GM19099 (cell line): ENCODE measurements around the gene DSPP.

Experiments used
- POLR2A ChIP-seq: IDR thresholded peaks from 3 replicates; pipeline ENCODE4 v1.6.1; 2011; ENCODE audit warnings: low read depth; ENCODE audit not compliant: insufficient read length; ENCODE audit errors: extremely low read depth

DSPP gene

DNA sequence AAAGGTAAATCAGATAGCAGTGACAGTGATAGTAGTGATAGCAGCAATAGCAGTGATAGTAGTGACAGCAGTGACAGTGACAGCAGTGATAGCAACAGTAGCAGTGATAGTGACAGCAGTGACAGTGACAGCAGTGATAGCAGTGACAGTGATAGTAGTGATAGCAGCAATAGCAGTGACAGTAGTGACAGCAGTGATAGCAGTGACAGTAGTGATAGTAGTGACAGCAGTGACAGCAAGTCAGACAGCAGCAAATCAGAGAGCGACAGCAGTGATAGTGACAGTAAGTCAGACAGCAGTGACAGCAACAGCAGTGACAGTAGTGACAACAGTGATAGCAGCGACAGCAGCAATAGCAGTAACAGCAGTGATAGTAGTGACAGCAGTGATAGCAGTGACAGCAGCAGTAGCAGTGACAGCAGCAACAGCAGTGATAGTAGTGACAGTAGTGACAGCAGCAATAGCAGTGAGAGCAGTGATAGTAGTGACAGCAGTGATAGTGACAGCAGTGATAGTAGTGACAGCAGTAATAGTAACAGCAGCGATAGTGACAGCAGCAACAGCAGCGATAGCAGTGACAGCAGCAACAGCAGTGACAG lies 6.1 kb downstream of the DSPP start:
- TF ChIP-seq POLR2A = no peak

DNA sequence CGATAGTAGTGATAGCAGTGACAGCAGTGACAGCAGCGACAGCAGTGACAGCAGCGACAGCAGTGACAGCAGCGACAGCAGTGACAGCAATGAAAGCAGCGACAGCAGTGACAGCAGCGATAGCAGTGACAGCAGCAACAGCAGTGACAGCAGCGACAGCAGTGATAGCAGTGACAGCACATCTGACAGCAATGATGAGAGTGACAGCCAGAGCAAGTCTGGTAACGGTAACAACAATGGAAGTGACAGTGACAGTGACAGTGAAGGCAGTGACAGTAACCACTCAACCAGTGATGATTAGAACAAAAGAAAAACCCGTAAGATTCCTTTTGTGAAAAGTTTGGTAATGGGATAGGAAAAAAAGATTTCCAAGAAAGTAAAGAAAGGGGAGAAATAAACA lies 7.9 kb downstream of the DSPP start:
- TF ChIP-seq POLR2A = no peak

DNA sequence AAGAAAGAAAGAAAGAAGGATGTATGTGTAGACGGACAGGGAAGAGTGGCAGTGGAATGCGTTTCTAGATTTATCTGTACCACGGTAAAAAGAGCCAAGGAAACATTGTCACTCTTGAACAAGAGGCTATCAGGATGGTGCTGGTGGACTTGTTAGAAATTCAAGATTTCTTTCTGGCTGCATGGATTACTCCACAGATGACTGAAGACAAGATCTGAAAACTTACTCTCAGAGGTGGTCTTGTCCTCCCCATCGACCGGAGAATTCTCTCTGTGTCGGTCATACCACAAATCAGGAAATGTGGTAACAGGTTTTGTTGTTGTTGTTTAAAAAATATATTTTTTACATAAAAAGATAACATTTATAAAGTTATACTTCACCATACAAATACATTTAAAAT lies 11.8 kb downstream of the DSPP start:
- TF ChIP-seq POLR2A = no peak

DNA sequence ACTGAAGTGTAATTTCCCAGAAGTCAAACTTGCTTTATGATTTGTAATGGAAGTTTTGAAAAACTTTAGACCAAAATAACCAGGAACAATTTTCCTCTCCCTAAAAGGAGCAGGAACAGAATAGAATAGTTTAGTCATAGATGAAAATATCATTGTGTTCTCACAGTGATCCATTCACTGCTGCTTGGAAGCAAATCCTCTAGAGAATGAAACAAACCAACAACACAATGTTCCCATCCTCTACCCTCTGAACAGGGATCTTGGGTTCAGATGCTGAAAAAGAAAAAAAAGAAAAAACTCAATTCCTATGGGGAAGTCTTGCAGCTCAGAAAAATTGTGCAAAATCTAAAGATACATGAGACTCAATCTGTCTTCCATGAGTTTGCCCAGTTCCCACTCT lies 12.2 kb downstream of the DSPP start:
- TF ChIP-seq POLR2A = no peak

DNA sequence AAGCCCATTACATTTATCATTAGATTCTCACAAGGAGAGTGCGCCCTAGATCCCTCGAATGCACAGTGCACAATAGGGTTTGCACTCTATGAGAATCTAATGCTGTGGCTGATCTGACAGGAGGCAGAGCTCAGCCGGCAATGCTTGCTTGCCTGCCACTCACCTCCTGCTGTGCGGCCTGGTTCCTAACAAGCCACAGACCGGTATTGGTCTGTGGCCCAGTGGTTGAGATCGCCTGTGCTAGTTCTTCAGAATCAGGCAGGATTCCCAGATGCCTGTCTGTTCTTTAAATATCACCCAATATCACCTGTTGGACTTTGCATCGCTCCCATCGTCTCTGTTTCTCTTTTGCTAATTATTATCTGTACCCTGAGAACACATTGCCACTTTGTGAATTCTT lies 14.0 kb downstream of the DSPP start:
- TF ChIP-seq POLR2A = no peak

DNA sequence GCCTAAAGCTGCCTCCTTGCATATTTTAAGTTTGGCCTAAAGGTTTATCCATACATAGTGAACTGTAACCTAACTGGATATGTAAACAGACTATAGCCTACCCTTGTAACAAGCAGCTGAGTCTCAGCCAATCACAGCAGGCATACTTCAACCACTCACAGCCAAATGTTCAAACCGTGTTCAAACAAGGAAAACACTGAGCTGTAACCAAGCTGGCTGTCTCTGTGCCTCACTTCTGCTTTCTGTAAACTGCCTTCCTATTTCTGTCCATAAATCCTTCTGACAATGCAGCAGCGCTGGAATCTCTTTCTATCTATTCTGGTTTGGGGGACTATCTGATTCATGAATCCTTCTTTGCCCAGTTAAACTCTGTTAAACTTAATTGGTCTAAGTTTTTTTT lies 16.4 kb downstream of the DSPP start:
- no peak for TF ChIP-seq POLR2A

DNA sequence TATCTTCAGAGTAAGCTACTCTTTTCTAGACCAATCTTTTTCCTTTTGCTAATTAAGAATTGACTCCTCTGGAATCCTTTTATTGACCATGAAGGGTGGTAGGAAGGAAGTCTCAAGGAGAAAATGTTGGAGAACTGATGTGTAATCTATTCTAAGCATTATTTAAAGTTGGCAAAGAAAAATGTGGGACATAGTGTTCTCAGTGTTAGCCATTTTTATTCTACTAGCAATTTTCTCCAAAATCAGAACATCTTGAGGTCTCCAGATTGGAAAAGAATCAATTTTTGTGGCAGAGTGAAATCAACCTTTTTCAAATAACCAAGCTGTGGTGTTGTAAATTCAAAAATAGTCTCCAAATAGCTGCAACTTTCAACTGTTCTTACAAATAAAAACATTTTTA lies 23.3 kb downstream of the DSPP start:
- TF ChIP-seq POLR2A = no peak

DNA sequence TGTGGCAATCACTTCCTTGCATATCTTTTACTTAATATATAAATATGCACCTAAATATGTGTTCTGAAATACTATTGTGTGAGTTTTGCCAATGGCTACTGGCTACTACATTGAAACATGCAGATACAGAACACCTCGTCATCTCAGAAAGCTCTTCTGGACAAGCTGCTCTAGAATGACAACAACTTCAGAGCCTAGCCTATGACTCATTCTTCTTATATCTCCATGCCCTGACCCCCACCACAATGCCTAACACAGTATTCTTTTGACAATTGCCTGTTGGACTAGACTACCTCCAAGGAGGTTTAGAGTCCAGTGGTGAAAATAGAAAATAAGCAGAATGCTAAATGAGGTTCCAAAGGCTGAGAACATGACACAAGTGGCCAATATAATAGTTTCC lies 24.1 kb downstream of the DSPP start:
- no peak for TF ChIP-seq POLR2A

DNA sequence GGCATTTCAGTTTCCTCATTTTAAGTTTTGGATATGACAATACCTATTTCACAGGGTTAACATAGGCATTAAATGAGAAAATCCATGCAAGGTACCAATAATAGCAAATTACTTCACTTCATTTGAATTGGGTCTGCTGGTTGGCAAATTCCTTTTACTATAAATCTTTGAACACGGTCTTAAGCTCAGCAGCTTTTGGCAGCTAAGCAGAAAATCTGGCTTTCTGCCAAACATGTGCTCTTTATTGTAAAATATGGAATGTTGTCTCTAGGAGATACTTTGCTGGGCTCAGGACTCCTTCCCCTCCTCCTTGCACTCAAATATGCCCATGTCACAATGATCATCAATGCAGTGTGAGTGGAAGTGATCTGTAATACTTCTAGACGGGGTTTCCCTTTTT lies 24.9 kb downstream of the DSPP start:
- TF ChIP-seq POLR2A = no peak

DNA sequence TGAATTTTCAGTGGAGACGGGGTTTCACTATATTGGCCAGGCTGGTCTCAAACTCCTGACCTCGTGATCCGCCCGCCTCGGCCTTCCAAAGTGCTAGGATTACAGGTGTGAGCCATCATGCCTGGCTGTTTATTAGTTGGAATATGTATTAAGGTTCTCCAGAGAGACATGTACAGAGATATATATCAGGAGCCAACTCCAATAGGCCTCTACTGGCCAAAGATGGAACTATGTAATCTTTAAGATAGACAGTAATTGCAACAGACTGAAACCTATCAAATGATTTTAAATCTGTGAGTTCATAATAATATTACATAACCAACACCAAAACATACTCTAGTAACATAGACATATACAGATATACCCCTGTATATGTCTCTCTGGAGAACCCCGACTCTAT lies 36.0 kb downstream of the DSPP start:
- TF ChIP-seq POLR2A = no peak

DNA sequence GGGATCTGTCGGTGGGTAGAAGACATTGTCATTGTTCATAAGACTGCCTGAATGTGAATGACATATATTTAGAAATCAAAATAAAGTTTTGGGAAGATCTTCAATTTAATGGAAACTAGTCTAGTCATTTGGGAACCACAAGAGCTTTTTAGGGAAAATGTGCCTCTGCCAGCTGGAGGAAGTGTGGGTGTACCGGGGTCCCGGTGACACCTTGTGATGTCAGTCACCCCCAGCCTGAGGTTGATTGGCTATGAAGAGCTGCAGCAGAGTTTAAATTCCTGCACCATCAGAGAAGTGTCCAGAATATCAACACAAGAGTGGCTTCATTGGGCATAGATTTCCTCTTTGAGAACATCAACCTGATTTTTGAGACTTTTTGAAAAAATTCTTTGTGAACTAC lies 41.7 kb downstream of the DSPP start, which contains the start of gene DMP1:
Gene DMP1 (plus strand): TSS at position 301 of the 400 bp plus-strand sequence. CDS start 6,213 bp downstream, outside the sequence.
- TF ChIP-seq POLR2A = no peak

DNA sequence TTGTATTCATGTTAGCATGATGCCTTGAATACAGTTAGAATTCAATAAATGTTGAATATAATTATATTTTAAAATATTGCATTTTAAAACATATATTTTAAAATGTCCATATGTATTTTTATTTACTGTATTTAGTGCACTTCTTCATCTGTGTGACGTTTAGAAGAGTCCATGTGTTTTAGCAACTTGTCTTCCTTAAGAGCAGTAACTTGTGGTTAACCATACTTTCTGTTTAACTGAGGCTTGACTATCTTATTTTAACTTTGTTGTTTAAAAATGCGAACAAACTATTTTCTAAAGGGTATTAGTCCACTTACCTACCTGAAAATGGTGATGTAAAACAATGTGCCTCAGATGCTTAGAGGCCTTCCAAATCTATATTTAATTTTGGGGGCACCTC lies 42.6 kb downstream of the DSPP start:
- no peak for TF ChIP-seq POLR2A

DNA sequence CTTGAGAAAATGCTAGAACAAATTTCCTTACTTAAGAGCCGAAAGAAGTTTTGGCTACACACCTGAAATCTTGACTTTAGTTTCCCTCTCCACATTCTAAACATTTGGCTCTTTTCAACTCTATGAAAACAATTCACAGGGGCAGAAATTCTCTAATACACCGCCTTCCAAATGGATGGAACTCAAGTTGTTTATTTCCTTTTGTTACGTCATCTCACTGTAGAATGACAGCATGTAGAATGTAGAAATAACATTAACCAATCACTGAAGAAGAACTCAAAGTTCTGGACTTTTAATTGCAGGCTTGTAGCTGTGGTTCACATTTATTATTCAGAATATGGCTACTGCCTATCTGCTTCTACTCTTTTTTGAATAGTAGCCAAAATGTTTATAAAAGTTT lies 43.6 kb downstream of the DSPP start:
- TF ChIP-seq POLR2A = no peak

DNA sequence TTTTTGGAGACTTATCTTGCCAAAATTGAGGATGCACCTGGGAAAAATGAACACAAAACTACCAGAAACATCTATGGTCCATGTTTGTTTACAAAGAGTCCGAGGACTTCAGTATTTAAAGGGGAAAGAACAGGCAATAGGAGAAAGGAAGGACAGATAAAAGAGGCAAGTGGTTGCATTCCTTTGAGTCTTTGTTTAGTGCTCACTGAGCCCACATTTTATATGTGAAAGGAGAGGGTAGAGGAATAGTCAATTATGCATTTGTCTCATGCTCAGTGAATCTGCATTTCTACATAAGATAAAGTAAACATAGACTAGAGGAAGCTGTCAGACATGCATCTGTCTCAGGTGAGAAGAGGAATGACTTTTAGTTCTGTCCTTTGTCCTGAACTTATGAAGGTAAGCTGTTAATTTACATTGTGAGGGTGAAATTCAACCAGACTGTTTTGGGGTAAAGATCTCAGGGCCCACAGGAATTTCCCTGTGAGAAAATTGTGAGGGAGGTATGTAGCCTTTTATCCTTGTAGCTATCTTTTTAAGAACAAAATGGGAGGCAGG lies 46.2 kb downstream of the DSPP start:
- no peak for TF ChIP-seq POLR2A

DNA sequence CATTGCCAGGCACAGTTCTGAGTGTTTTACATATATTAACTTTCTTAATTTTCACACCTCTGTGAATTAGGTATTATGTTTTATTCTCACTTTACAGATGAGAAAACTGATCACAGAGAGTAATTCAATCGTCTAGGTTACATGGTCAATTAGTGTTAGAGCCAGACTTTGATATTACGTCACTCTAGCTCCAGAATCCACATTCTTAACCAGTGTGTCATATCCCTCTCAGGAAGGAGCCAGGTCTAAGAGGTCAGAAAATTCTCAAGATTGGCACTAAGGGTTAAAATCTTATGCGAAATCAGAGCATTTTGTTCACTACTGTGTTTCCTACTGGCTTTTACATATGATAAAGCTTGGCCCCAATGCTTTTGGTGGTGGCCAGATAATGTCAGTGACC lies 49.2 kb downstream of the DSPP start:
- TF ChIP-seq POLR2A = no peak

DNA sequence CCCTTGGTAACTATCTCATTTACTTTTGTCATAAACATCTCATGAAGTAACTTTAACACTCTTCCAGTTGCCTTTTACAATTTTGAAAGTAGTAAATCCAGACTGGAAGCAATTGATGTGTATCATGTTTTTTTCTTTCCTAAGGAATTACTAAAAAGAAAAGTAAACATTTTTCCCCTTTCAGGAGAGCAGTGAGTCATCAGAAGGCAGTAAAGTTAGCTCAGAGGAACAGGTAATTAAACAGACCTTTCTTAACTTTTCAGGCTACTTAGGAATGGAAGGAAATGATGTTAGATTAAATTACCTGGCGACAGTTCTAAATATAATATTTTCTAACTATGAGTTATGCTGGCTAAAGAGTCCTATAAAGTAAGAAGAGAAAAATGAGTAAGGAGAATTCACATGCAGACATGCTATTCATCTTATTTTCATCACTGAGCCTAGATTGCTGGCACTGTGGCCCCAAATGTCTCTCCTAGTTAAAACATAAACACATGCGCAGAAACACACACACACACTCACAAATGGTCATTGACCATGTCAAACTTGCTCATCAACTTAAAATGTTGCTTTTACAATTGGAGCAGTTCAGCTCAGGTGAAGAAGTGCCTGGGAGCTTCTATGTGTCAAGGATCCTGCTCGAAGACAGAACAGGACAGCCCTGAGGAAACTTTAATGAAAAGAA lies 51.1 kb downstream of the DSPP start:
- TF ChIP-seq POLR2A = no peak
